WTC11 (cell line): Measurements from ENCODE around the gene TMEM178A. TPM values are rescaled to one million over a fixed set of nuclear protein-coding genes. Genes with fewer than 3 reads are reported as not detected.
"Not testable (repeated sequence)": the region's sequence is repeated elsewhere in the genome, so short reads cannot be mapped to it uniquely, and the experiment has no call there.

Source experiments
- ATAC-seq: fragments of 200-7000 bp; cut with Tn5 transposase; 2 replicates; pipeline ENCODE4 v1.10.0; 2021; ENCODE audit warnings: mild to moderate bottlenecking, moderate library complexity
- CTCF ChIA-PET: fragments of 300-600 bp; sonication (Branson Sonifier 250); formaldehyde crosslinking; loops from one replicate; lab custom pipeline; 2021; ENCODE audit warnings: antibody characterized with exemption; lab: Charles Lee
- POLR2A ChIA-PET: fragments of 350-600 bp; sonication (Branson Sonifier 250); formaldehyde crosslinking; loops from one replicate; lab custom pipeline; 2021; ENCODE audit warnings: antibody characterized with exemption; lab: Charles Lee
- DNase-seq: peaks from one replicate; pipeline ENCODE4 v3.0.0; 2021; ENCODE audit warnings: low spot score
- H3K27ac Mint-ChIP-seq: 2 replicates; pipeline ENCODE4 v1.8.0; 2021; ENCODE audit warnings: mixed read lengths
- H3K27me3 Mint-ChIP-seq: 2 replicates; pipeline ENCODE4 v1.8.0; 2021; ENCODE audit warnings: low read depth, mild to moderate bottlenecking, moderate library complexity, mixed read lengths
- H3K36me3 Mint-ChIP-seq: 2 replicates; pipeline ENCODE4 v1.8.0; 2021; ENCODE audit warnings: mixed read lengths
- H3K4me1 Mint-ChIP-seq: 2 replicates; pipeline ENCODE4 v1.8.0; 2022; ENCODE audit warnings: mixed read lengths
- H3K4me3 Mint-ChIP-seq: 2 replicates; pipeline ENCODE4 v1.8.0; 2021; ENCODE audit warnings: mild to moderate bottlenecking, moderate library complexity, mixed read lengths
- H3K9me3 Mint-ChIP-seq: 2 replicates; pipeline ENCODE4 v1.8.0; 2021; ENCODE audit warnings: mixed read lengths
- CBFB ChIP-seq: sonication (generic); formaldehyde crosslinking; IDR thresholded peaks from 2 replicates; pipeline ENCODE4 v1.8.1; 2022; ENCODE audit warnings: mild to moderate bottlenecking, low read depth, missing genetic modification reagents
- EMX1 ChIP-seq: fragments of 250-450 bp; sonication (Bioruptor Pico); IDR thresholded peaks from 2 replicates; pipeline ENCODE4 v1.8.0; 2021; ENCODE audit warnings: mild to moderate bottlenecking
- ETV6 ChIP-seq: sonication (generic); formaldehyde crosslinking; IDR thresholded peaks from 2 replicates; pipeline ENCODE4 v1.8.1; 2022; ENCODE audit warnings: mild to moderate bottlenecking, missing genetic modification reagents
- HMGA2 ChIP-seq: fragments of 250-450 bp; sonication (Bioruptor Pico); IDR thresholded peaks from 2 replicates; pipeline ENCODE4 v1.4.0; 2021; ENCODE audit warnings: mild to moderate bottlenecking, moderate library complexity
- JAZF1 ChIP-seq: fragments of 250-450 bp; sonication (Bioruptor Pico); IDR thresholded peaks from 2 replicates; pipeline ENCODE4 v1.9.0; 2021; ENCODE audit warnings: moderate library complexity, mild to moderate bottlenecking, inconsistent platforms
- ZNF263 ChIP-seq: sonication (generic); formaldehyde crosslinking; IDR thresholded peaks from 2 replicates; pipeline ENCODE4 v1.8.1; 2022; ENCODE audit warnings: low read depth, mild to moderate bottlenecking, moderate library complexity, missing genetic modification reagents
- ZNF671 ChIP-seq: fragments of 250-450 bp; sonication (Bioruptor Pico); IDR thresholded peaks from 2 replicates; pipeline ENCODE4 v1.8.0; 2021; ENCODE audit warnings: mild to moderate bottlenecking
- total RNA-seq: library from RNA; stranded (reverse); gene quantifications from 3 replicates; pipeline ENCODE4 v1.2.3, GENCODE V29; 2021
- TF ChIP-seq, protein P1 (sequence below): sonication (generic); formaldehyde crosslinking; conservative IDR thresholded peaks from 2 replicates; pipeline ENCODE4 v1.8.1; 2023; ENCODE audit warnings: mild to moderate bottlenecking, low read depth, missing genetic modification reagents, moderate library complexity
- TF ChIP-seq, protein P2 (sequence below): sonication (generic); formaldehyde crosslinking; IDR thresholded peaks from 2 replicates; pipeline ENCODE4 v1.8.0; 2022; ENCODE audit warnings: missing genetic modification reagents

TMEM178A gene
- total RNA-seq, 1 experiment from 2014 or later, result 14.5 TPM

DNA sequence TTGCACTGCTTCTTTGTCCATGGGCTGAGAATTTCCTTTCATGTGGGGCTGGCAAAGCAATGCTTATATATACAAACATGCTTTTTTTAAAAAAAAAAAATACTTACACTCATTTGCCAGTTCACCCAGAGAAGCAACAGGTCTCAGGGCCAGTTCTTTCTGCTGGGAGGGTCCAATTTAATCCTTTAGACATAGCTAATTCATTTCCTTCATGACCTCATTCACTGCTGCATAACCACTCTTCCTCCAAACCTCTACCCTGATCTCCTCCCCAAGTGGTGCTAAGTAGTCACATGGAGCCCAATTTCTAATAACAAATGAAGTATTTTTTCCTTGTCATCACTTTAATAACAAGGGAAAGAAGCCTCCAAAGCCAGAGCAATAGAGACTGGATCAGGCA lies 17.1 kb upstream of the TMEM178A start (continued):
- TF ChIP-seq, protein P1, sequence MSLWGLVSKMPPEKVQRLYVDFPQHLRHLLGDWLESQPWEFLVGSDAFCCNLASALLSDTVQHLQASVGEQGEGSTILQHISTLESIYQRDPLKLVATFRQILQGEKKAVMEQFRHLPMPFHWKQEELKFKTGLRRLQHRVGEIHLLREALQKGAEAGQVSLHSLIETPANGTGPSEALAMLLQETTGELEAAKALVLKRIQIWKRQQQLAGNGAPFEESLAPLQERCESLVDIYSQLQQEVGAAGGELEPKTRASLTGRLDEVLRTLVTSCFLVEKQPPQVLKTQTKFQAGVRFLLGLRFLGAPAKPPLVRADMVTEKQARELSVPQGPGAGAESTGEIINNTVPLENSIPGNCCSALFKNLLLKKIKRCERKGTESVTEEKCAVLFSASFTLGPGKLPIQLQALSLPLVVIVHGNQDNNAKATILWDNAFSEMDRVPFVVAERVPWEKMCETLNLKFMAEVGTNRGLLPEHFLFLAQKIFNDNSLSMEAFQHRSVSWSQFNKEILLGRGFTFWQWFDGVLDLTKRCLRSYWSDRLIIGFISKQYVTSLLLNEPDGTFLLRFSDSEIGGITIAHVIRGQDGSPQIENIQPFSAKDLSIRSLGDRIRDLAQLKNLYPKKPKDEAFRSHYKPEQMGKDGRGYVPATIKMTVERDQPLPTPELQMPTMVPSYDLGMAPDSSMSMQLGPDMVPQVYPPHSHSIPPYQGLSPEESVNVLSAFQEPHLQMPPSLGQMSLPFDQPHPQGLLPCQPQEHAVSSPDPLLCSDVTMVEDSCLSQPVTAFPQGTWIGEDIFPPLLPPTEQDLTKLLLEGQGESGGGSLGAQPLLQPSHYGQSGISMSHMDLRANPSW (CRISPR knock-in tag), result no peak

DNA sequence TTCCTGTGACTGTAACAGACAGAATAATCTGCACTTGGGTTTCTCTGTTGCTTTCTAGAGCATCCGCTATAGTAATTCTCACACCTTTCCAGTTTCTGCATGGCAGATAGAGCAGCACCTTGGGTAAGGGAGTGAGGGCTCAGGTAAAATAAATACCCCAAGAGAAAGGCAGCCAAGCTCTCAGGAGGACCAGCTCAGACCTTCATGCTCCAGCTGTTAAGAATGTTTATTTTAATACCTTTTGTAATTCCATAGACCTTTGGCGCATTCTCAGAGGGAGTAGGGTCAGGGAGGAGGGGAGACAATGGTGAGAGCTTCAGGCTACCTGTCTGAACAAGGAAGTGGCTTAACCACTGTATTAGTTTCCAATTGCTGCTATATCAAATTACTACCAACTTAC lies 16.2 kb upstream of the TMEM178A start:
- Mint-ChIP-seq H3K9me3 (peaks cover 6% of the 10 kb centered on the region), H3K27ac (no peak overlapping the region), H3K36me3 (no peaks in the 10 kb centered on the region), H3K27me3 (peaks cover 2% of the 10 kb centered on the region; the same call in 1 of the 2 replicates), H3K4me3 (no peak overlapping the region), H3K4me1 (peaks cover 30% of the 10 kb centered on the region)
- TF ChIP-seq JAZF1 (CRISPR knock-in tag), result no peak
- TF ChIP-seq, protein P2, sequence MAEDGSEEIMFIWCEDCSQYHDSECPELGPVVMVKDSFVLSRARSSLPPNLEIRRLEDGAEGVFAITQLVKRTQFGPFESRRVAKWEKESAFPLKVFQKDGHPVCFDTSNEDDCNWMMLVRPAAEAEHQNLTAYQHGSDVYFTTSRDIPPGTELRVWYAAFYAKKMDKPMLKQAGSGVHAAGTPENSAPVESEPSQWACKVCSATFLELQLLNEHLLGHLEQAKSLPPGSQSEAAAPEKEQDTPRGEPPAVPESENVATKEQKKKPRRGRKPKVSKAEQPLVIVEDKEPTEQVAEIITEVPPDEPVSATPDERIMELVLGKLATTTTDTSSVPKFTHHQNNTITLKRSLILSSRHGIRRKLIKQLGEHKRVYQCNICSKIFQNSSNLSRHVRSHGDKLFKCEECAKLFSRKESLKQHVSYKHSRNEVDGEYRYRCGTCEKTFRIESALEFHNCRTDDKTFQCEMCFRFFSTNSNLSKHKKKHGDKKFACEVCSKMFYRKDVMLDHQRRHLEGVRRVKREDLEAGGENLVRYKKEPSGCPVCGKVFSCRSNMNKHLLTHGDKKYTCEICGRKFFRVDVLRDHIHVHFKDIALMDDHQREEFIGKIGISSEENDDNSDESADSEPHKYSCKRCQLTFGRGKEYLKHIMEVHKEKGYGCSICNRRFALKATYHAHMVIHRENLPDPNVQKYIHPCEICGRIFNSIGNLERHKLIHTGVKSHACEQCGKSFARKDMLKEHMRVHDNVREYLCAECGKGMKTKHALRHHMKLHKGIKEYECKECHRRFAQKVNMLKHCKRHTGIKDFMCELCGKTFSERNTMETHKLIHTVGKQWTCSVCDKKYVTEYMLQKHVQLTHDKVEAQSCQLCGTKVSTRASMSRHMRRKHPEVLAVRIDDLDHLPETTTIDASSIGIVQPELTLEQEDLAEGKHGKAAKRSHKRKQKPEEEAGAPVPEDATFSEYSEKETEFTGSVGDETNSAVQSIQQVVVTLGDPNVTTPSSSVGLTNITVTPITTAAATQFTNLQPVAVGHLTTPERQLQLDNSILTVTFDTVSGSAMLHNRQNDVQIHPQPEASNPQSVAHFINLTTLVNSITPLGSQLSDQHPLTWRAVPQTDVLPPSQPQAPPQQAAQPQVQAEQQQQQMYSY (CRISPR knock-in tag), result no peak
- no peak for TF ChIP-seq ETV6 (CRISPR knock-in tag)
- TF ChIP-seq ZNF263, result no peak
- no peak for TF ChIP-seq EMX1 (CRISPR knock-in tag)
- TF ChIP-seq, protein P1 (CRISPR knock-in tag), result no peak
- no peak for TF ChIP-seq ZNF671 (CRISPR knock-in tag)
- CTCF ChIA-PET, result no interaction called here
- peak; percentile 23 for ATAC-seq
- no peak for DNase-seq
- POLR2A ChIA-PET, result no interaction called here

DNA sequence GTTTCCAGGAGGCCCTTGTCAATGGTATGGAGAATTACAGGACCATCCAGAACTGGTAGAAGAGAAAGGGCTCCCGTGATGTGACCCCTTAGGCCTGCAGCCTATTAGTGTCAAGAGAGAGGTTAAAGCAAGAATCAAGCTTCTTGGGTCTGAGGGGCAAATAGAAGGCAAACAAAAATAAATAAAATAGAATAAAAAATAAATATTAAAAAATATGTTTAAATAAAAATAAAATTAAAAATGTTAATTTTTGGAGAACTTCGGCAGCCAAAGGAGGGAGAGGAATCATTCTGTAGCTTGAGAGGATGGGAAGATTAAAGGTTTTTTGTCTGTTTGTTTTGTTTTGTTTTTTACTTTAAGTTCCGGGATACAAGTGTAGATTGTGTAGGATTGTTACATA lies 15.2 kb upstream of the TMEM178A start:
- TF ChIP-seq HMGA2 (CRISPR knock-in tag) (peak; percentile 93), CBFB (CRISPR knock-in tag) (no peak)
- peaks cover 15% of the 10 kb centered on the region for H3K9me3 Mint-ChIP-seq
- H3K27me3 Mint-ChIP-seq, result peaks cover 2% of the 10 kb centered on the region; the same call in 1 of the 2 replicates
- no peaks in the 10 kb centered on the region; the same call in 1 of the 2 replicates for H3K36me3 Mint-ChIP-seq
- H3K27ac Mint-ChIP-seq, result no peak overlapping the region
- no peak overlapping the region for H3K4me3 Mint-ChIP-seq
- ATAC-seq, result no peak
- no peak for DNase-seq
- POLR2A ChIA-PET, result no interaction called here
- peaks cover 30% of the 10 kb centered on the region for H3K4me1 Mint-ChIP-seq
- CTCF ChIA-PET, result no interaction called here

DNA sequence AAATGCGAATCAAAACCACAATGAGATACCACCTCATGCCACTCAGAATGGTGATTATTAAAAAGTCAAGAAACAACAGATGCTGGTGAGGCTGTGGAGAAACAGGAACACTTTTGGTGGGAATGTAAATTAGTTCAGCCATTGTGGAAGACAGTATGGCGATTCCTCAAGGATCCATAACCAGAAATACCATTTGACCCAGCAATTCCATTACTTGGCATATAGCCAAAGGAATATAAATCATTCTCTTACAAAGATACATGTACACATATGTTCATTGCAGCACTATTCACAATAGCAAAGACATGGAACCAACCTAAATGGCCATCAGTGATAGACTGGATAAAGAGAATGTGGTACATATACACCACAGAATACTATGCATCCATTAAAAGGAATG lies 9.5 kb upstream of the TMEM178A start:
- H3K27me3 Mint-ChIP-seq, H3K4me3 Mint-ChIP-seq, ATAC-seq, H3K4me1 Mint-ChIP-seq, DNase-seq, POLR2A ChIA-PET, H3K27ac Mint-ChIP-seq, H3K36me3 Mint-ChIP-seq, CTCF ChIA-PET: not testable (repeated sequence)
- peaks cover 14% of the 10 kb centered on the region for H3K9me3 Mint-ChIP-seq
